HCEC 1CT (cell line): ENCODE measurements around the gene SIRPB2.

Experiments used
- DNase-seq: peaks from one replicate; pipeline ENCODE4 v3.0.0-alpha.2; 2017

The SIRPB2 gene

DNA sequence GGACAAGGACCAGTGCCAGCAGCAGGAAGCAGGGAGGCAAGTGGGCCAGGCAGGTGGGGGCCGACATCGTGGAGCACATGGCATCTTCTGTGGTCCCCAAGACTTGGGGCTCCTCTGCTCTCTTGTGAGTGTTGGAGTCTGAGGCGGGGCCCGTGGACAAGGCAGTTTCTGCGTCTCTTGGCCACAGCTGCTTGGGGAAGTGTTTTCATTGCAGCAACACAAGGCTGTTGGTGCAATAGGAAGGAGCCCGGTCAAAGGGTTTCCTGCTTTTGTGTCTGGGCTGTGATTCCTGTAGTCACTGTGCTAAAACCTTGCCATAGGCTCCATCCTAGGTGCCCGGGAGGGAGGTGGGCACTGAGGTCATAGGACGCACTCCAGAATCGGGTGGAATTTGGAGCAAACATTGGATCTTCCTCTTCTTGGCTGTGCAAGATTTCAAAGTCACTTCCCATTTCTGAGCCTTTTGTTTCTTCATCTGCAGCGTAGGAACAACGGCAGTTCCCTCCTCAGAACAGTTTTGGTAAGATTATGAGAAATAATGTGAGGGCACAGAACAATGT is at the start of gene SIRPB2:
Gene SIRPB2 (minus strand): TSS at position 140 of the 560 bp plus-strand sequence. CDS start 61 bp downstream, at position 79.
- DNase-seq, result no peak

DNA sequence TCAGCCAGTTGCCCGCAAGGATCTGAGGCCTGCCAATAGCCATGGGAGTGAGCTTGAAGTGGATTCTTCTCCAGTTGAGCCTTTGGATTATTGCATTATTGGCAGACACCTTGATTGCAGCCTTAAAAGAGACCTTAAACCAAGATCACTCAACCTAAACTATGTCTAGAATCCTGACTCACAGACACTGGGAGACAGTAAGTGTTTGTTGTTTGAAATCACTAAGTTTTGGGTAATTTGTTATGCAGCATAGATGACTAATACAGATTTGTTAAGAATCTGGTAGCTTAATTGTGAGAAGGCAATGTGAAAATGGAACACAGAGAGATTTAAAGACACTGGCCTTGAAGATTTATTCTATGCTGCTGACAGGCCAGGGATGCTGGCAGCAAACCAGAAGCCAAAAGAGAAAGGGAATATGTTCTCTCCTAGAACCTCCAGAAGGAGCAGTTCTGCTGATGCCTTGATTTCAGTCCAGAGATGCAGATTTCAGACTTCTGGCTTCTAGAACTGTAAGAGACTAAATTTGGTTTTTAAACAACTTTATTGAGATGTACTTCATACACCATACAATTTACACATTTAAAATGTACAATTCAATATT is 48.7 kb upstream of the SIRPB2 start:
- no peak for DNase-seq

DNA sequence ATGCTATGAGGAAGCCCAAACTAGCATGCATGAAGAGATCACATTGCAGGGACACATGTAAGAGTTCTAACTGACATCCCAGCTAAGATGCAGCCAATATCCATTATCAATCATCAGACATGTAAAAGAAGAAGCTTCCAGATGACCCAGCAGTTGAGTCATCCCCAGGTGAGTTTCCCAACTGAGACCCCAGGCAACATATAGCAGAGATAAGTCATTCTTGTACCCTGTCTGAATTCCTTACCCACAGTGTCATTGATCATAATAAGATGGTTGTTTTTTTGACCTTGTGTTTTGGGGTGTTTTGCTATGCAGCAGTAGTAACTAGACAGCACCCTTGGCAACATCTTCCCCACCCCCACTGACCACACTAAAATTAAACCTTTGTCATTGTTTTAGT is 47.4 kb upstream of the SIRPB2 start:
- DNase-seq, result no peak

DNA sequence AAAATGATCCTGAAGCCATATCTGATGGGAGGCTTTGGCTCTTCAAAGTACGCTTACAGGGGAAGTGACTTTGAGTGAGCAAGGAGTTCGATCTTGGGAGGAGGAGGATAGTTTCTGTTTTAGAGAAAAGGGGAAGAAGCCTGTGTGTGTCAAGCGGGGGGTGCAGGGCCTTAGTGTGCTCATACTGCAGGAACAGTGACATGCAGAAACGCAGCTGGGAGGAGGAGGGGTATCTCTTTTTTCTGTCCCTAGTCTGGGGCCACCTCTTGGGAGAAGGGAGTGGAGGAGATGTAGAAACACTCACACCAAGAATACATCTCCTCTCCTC is 46.5 kb upstream of the SIRPB2 start:
- no peak for DNase-seq

DNA sequence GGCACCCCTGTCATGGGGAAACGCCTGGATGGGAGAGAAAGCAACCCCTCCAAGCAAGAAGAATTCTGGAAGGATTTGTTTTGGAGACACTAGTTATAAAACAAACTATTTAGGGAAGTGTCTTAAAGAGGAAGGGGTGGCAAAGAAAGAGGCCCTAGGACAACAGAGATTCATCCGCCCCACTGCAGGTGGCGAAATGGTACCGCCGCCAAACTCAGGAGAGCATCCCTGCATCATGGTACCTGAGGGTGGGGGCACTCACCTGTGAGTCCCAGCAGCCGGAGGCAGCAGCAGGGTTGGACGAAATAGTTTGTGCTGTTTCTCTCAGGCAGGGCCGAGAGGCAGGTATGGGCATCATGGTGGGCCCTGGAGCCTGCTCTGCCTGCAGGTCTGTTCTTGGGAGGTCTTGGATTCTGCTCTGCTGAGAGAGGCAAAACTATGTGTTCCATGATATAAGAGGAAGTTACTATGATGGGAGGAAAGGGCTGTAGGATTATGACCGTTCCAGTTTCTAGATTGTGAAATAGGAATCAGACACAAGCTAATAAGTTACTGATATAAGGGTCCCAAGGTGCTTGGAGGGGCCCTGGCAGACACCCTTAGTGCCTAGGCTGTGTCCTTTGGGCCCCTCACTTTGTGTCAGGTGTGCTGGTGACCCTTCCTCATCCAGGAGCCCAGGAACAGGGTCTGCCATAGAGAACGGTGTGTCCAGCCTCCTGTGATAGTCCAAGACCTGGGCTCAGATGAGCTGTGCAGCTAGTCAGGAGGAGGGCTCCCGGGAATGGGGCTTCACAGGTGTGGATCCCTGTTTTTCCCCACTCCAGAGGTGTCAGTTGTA is 45.9 kb upstream of the SIRPB2 start:
- DNase-seq, result no peak

DNA sequence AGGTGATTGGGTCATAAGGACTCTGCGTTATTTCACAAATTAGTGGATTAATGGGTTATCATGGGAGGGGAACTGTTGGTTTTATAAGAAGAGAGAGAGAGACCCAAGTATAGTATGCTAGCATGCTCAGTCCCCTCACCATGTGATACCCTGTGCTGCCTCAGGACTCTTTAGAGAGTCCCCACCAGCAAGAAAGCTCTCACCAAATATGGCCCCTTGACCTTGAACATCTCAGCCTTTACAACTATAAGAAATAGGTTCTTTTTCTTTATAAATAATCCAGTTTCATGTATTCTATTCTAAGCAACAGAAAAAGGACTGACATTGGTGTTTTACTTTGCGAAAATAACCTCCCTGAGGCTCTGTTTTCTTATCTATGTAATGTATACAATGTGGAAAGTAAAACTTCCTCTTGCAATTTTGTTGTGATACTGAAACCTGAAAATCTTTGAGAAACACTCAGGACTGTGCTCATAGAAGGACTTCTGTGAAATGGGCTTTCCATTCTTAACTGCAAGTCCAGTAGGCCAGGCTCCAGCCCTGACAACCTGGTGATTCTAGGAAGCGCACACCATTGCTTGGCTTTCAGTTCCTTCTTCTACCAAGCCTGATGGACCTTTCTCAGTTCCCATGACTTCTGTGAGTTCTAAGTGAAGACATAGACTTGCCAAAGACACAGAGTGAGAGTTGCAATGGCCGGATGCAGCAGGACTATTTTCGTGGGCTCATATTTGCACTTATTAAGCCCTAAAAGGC is 44.4 kb upstream of the SIRPB2 start:
- DNase-seq, result no peak

DNA sequence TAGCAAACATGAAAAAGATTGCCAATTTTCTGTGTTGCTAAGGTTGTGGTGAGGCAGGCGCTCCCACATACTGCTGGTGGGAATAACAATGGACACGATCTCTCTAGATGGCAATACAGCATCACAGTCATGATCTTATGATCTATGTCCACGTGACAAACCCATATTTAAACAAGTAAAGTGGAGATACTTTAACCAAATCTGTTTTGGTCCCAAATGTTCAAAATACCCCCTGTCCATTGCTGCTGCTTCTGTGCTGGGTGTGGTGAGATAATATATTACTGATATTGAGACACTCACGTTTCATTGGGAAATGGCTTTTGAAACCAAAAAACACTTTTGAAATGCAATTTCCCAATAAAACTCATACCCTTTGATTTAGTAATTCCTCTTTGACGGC is 43.3 kb upstream of the SIRPB2 start:
- no peak for DNase-seq

DNA sequence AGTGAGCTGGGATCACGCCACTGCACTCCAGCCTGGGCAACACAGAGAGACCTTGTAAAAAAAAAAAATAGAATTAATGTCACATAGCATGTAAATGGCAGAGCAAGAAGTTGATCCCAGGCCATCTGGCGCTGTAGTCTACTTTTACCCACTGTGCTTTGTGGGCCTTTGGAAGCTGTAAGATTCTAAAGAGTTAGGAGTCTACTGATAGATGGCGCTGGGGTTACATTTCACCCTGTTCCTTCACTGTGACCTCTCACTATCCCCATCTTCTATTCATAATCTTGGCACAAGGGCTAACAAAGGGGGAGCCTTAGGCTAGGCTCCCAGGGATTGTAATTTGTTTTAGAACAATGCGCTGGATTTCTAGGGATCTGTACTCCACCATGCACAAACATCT is 41.8 kb upstream of the SIRPB2 start:
- peak; percentile 37 for DNase-seq

DNA sequence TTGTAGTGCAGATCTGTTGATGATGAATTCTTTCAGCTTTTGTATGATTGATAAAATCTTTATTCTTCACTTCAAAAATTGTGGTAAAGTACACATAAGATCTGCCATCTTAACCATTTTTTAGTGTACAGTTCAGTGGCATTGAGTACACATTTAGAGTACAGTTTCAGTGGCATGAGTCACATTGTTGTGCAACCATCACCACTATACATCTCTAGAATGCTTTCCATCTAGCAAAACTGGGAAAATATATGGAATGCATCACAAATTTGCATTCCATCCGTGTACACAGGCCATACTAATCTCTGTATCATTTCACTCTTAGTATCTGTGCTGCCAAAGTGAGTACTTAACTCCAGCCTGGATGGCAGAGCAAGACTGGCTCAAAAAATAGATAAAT is 37.6 kb upstream of the SIRPB2 start:
- DNase-seq, result peak; percentile 44

DNA sequence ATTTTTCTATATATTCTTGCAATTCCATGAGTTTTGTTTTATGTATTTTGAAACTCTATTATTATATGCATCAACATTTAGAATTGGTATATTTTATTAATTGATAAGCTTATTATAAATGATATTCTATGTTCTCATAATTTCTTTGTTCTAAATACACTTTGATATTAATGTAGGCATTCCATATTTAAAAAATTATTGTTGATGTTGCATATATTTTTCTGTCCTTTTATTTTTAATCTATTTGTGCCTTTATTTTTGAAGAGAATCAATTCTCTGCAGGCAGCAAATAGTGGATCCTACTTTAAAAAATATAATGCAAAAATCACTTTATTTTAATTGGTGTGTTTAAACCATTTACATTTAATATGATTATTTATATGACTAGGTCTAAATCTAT is 36.7 kb upstream of the SIRPB2 start:
- no peak for DNase-seq

DNA sequence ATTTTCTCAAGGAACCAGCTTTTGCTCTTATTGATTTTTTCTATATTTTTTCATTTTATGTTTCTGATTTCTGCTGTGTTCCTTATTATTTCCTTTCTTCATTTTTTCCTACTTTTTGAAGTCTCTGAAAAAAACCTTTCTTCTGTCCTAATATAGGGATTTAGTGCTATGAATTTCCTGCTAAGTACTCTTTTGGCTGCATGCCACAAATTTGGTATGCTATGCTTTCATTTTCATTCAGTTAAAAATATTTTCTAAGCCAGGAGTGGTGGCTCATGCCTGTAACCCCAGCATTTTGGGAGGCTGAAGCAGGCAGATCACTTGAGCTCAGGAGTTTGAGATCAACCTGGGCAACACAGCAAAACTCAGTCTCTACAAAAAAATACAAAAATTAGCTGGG is 35.7 kb upstream of the SIRPB2 start:
- DNase-seq, result peak; percentile 10

DNA sequence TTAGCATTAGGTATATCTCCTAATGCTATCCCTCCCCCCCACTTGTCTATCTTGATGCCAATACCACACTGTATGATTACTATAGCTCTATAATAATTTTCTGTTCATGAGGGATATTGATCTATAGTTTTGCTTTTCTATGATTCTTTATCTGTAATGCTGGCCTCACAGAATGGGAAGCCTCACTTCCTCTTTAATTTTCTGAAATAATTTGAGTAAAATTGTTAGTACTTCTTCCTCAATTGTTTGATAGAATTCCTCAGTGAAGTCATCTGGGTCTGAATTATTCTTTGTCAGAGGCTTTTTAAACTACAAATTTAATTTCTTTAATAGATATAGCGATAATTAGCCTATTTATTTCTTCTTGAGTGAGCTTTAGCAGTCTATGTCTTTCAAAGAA is 35.1 kb upstream of the SIRPB2 start:
- DNase-seq, result no peak

DNA sequence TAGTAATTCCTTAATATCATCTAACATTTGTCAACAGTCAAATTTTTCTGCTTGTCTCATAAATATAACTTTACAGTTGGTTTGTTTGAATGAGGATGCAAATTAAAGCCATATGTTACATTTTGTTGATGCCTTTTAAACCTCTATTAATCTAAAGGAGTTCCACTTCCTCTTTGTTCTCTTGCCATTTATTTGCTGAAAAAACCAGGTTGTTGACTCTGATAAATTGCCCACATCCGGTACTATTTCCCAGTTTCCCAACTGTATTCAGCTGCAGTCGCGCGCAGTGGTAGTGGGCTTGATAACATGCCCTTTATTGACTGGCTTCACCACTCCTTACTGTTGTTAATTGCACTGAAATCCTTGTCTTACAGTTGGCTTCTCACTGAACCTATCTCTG is 32.8 kb upstream of the SIRPB2 start:
- DNase-seq, result no peak

DNA sequence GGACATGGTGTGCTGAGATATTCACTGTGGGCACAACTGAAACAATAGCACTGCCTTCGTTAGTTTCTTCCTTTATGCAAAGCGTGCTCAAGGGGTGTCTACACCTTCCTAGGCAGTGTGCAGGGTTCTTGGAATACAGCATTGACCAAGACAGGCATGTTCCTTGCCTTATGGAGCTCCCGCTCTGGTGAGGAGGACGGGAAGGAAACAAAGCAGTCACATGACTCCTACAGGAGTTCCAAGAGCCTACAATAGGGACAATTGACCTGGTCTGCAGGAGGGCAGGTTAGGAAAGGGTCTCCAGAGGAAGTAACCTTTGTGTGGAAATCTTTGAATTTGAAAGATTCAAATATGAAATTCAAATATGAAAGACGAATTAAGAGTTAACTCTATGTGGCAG is 25.8 kb upstream of the SIRPB2 start:
- DNase-seq, result no peak

DNA sequence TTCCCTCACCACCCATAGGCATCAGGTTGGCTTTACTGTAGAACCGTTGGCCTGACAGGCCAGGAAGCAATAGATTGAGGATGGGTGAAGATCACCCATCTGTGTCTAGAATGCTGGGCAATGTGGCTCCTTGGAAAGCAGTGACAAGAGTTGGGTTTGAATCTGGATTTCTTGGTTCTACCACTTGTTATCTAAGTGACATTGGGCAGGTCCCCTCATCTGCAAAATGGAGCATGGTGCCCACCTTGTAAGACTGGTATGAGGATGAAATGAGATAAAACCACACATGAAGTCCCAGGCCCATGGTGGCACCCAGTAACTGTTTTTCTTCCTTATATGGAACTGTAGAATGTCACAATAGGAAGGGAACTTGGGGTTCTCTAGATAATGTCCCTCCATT is 22.6 kb upstream of the SIRPB2 start:
- no peak for DNase-seq

DNA sequence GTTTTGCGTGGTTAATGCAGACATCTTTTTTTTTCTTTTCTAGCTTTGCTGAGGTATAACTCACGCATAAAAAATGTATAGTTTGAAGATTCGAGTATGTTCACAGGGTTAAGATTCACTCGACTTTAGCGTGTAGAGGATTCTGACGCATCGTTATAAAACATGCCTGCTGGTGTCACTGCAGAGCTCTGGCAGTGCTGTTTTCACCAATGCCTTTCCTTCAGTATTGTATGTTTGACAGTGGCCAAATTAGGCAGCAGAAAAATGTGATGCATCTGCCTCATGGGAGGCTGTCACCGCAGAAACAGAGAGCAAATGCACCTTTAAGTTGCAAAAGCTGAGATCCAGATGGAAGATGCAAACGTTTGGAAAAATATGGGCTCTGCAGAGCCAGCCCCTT is 18.0 kb upstream of the SIRPB2 start:
- DNase-seq, result no peak

DNA sequence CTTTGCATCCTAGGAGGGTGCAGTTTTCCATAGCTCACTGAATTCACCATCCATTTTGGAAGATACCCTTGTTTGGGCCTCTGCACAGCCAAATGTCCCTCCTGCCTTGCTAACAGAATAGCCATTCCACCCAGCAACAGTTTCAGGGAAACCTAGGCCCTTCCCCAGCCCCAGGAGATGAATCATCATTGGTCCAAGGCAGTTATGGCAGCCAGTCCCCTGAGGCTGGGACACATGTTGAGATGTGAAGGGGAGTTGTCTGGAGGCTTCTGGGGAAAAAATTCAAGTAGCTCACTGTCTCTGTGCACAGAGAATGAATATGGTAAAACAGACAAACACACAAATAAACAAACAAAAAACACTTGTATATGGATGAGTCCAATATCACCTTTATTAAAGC is 17.4 kb upstream of the SIRPB2 start:
- no peak for DNase-seq

DNA sequence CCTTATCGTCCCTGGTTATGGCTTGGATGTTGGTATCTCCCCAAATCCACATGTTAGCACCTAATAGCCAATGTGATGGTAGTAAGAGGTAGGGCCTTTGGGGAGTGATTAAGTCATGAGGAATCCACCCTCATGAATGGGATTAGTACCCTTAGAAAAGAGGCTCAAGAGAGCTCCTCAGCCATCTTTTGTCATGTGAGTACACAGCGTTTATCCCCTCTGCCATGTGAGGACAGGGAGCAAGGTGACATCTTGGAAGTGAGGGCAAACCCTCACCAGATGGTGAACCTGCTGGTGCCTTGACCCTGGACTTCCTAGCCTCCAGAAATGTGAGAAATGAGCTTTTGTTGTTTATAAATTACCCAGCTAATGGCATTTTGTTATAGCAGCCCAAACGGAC is 16.1 kb upstream of the SIRPB2 start:
- DNase-seq, result no peak

DNA sequence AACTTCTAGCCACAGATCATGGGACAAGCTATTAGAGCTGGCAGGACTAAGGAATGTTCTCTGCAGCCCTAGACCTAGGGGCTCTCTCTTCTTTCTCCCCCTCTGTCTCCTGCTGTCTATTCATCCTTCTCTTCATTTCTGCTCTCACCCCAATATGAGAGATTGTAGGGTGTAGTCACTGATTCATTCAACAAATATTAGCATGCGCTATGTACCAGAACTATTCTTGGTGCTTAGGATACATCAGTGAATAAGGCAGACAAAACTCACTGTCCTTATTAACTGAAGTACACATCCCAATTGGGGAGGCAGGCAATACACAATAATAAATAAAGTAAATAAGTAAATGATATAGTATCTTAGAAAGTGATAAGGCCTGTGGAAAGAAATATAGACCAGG is 14.7 kb upstream of the SIRPB2 start:
- DNase-seq, result peak; percentile 61

DNA sequence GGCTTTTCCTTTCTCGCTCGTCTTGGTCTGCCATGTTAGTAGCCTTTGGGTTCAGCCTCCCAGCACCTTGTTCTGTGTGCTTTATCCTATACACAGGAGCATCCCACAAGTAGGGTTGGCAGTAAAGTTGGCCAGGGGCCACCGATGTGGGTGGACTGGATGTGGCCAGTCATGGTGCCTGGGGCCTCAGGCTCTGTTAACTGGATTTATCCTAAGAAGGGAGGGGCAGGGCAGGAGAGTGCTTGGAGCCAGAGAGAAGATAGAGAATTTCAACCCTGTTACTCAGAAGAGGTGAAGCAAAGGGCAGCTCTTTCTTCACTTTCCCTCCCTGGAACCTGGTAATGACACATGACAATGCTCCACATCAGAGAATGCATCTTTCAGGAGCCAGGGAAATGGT is 14.1 kb upstream of the SIRPB2 start:
- DNase-seq, result peak; percentile 37

DNA sequence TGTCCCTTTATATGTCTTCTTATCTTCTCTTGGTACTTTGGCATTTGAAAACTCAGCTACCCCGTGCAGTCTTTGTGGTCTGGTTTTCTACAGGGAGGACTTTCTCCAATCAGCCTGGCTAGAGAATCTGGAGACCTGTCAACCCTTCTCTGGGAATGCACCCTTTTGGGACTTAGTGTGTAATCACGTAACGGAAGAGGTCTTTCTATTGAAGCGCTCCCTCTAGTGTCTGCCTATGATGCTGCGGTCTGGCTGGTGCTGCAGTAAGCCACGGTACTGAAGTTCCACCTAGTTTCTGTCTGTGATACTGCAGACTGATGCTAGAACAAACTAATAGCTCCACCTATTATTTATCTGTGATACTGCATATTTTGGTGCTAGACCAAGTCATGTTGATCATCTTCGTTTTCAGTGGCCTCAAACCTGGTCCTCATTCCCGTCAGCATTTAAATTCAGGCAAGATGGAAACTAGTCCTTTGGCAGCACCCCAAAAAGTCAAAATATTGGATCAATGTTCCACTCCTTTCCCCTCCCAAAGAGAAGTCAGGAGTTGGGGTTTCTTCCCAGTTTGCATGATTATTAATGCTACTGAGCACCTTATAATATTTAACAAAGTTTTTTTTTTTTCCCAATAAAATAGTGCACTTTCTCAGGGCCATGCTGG is 12.5 kb upstream of the SIRPB2 start:
- peak; percentile 91 for DNase-seq

DNA sequence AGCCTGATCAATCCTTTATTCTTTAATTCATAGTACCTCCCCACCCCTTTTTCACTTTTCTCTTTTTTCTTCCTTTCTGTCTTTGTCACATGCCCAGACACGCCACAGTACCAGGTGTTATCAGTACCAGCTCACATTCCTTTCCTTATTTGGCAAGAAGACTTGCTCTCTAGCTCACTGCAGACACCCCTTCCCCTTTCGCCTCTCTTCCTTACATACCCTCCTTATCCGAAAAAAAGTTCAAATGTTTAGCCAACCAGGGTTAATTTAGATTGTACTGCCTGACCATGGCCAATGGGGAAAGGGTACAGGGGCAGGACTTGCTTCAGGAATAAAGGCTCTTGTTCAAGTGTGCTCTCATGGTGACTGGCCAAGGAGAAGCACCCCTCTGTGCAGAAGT is 9.3 kb upstream of the SIRPB2 start:
- no peak for DNase-seq
